ENCODE results near the gene LRRC4C.

GRCh38 chr11:41018224-41018623, 441.2 kb downstream of the LRRC4C start:
- TF ChIP-seq ZNF232 (CRISPR knock-in tag; IDR thresholded peaks at IDR 0.05), result no peak
- no peak for TF ChIP-seq CTCF (IDR thresholded peaks at IDR 0.05)
- no peak for TF ChIP-seq ZNF512 (CRISPR knock-in tag; IDR thresholded peaks at IDR 0.05; ENCODE audit: borderline replicate concordance)
- TF ChIP-seq NFYB (CRISPR knock-in tag; conservative IDR thresholded peaks at IDR 0.05; ENCODE audit: low read depth), result no peak
